Measurements from ENCODE around the gene GGCT.

The GGCT gene

GRCh38 chr7:30470771-30471170 is 33.9 kb downstream of the GGCT start:
- Histone ChIP-seq H3K4me3 (ENCODE audit: low read length) (no peak overlapping the region), H3K36me3 (replicated peaks; ENCODE audit: insufficient read depth, low read length) (no peaks in the 10 kb centered on the region), H4K20me1 (ENCODE audit: insufficient read depth, low read length) (no peaks in the 10 kb centered on the region), H3K9me3 (replicated peaks; ENCODE audit: insufficient read depth, low read length) (no peaks in the 10 kb centered on the region), H3K9ac (ENCODE audit: low read length) (no peak overlapping the region), H2AFZ (ENCODE audit: low read length) (no peak overlapping the region), H3K79me2 (ENCODE audit: low read length) (no peaks in the 10 kb centered on the region), H3K9me2 (replicated peaks; ENCODE audit: insufficient read depth, low read length) (no peaks in the 10 kb centered on the region), H3K27ac (ENCODE audit: low read length) (no peak overlapping the region), H3K4me1 (ENCODE audit: low read length) (no peaks in the 10 kb centered on the region), H3K27me3 (replicated peaks; ENCODE audit: insufficient read depth, low read length) (no peaks in the 10 kb centered on the region), H3K4me2 (ENCODE audit: low read depth, low read length) (no peak overlapping the region), H3F3A (ENCODE audit: insufficient read depth, low read length) (no peaks in the 10 kb centered on the region)
- no peak for DNase-seq
- no peak for TF ChIP-seq EZH2phosphoT487 (IDR thresholded peaks at IDR 0.05; ENCODE audit: low read length)
- TF ChIP-seq CTCF (IDR thresholded peaks at IDR 0.05; ENCODE audit: low read length) = no peak
- no peak for TF ChIP-seq EZH2 (optimal IDR thresholded peaks at IDR 0.05; ENCODE audit: low read depth, low read length)

GRCh38 chr7:30470163-30470770 is 34.4 kb downstream of the GGCT start:
- TF ChIP-seq CTCF (IDR thresholded peaks at IDR 0.05; ENCODE audit: low read length) (no peak), EZH2 (optimal IDR thresholded peaks at IDR 0.05; ENCODE audit: low read depth, low read length) (no peak), EZH2phosphoT487 (IDR thresholded peaks at IDR 0.05; ENCODE audit: low read length) (no peak)
- DNase-seq = no peak

GRCh38 chr7:30469303-30469702 is 35.3 kb downstream of the GGCT start:
- Histone ChIP-seq H4K20me1 (ENCODE audit: insufficient read depth, low read length) (no peaks in the 10 kb centered on the region), H3K36me3 (replicated peaks; ENCODE audit: insufficient read depth, low read length) (no peaks in the 10 kb centered on the region), H3K27me3 (replicated peaks; ENCODE audit: insufficient read depth, low read length) (no peaks in the 10 kb centered on the region), H2AFZ (ENCODE audit: low read length) (no peak overlapping the region), H3K9me3 (replicated peaks; ENCODE audit: insufficient read depth, low read length) (no peaks in the 10 kb centered on the region), H3K4me2 (ENCODE audit: low read depth, low read length) (no peak overlapping the region), H3F3A (ENCODE audit: insufficient read depth, low read length) (no peaks in the 10 kb centered on the region), H3K4me1 (ENCODE audit: low read length) (no peaks in the 10 kb centered on the region), H3K9ac (ENCODE audit: low read length) (no peak overlapping the region), H3K9me2 (replicated peaks; ENCODE audit: insufficient read depth, low read length) (no peaks in the 10 kb centered on the region), H3K27ac (ENCODE audit: low read length) (no peak overlapping the region), H3K79me2 (ENCODE audit: low read length) (no peaks in the 10 kb centered on the region), H3K4me3 (ENCODE audit: low read length) (no peak overlapping the region)
- no peak for DNase-seq
- no peak for TF ChIP-seq EZH2 (optimal IDR thresholded peaks at IDR 0.05; ENCODE audit: low read depth, low read length)
- no peak for TF ChIP-seq EZH2phosphoT487 (IDR thresholded peaks at IDR 0.05; ENCODE audit: low read length)
- no peak for TF ChIP-seq CTCF (IDR thresholded peaks at IDR 0.05; ENCODE audit: low read length)

More at GRCh38 chr7:30470163-30470770, 34.4 kb downstream of the GGCT start:
- Histone ChIP-seq H3K9me3 (replicated peaks; ENCODE audit: insufficient read depth, low read length) (no peaks in the 10 kb centered on the region), H3K4me3 (ENCODE audit: low read length) (no peak overlapping the region), H3K4me2 (ENCODE audit: low read depth, low read length) (no peak overlapping the region), H3K9me2 (replicated peaks; ENCODE audit: insufficient read depth, low read length) (no peaks in the 10 kb centered on the region), H3K9ac (ENCODE audit: low read length) (no peak overlapping the region), H3K36me3 (replicated peaks; ENCODE audit: insufficient read depth, low read length) (no peaks in the 10 kb centered on the region), H3K4me1 (ENCODE audit: low read length) (no peaks in the 10 kb centered on the region), H2AFZ (ENCODE audit: low read length) (no peak overlapping the region), H3K27ac (ENCODE audit: low read length) (no peak overlapping the region), H3K27me3 (replicated peaks; ENCODE audit: insufficient read depth, low read length) (no peaks in the 10 kb centered on the region), H4K20me1 (ENCODE audit: insufficient read depth, low read length) (no peaks in the 10 kb centered on the region), H3F3A (ENCODE audit: insufficient read depth, low read length) (no peaks in the 10 kb centered on the region), H3K79me2 (ENCODE audit: low read length) (no peaks in the 10 kb centered on the region)

All from MM.1S (cell line).